DMS153 (cell line): ENCODE measurements around the gene BPIFA1.

Source experiments
- DNase-seq: peaks from one replicate; lab custom pipeline; 2025; lab: John Stamatoyannopoulos, UW

Gene BPIFA1

DNA sequence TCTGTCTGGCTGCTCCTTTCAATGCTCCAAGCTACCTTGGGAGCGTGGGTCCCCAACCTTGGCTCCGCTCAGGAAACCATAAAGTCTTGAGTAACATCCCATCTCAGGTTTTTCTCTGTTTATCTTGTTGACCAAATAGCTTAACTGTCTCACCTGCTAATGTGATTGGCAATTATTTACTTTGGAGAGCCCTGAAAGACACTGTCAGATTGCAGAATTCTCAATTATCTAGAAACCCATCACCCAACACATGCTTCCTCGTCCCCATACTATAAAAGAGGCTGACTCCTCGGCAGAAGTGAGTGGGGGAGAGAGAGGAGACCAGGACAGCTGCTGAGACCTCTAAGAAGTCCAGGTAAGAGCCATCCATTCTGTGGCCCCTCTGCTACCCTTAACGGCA is at the start of gene BPIFA1:
Gene BPIFA1, plus strand, starts transcription at position 301 of the 400 bp plus-strand sequence. CDS start 1,716 bp downstream, outside the sequence.
- DNase-seq = no peak

DNA sequence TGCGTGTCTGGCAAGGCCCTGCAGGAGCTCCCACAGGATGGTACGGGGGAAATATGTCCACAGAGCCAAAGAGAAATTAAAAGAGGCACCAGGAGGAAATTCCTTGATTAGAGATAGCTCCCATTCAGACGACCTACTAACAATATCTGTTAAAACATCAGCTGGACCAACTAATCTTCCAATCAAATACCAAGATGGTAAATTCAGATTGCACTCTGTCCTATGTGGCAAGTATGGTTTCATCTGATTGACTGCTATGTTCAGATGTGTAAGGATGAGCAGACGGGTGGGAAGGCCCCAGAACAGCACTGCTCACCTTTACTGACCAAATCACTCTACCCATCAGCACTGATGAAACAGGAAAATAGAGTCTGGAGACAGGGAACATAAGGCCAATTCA is 48.3 kb upstream of the BPIFA1 start:
- DNase-seq = no peak

DNA sequence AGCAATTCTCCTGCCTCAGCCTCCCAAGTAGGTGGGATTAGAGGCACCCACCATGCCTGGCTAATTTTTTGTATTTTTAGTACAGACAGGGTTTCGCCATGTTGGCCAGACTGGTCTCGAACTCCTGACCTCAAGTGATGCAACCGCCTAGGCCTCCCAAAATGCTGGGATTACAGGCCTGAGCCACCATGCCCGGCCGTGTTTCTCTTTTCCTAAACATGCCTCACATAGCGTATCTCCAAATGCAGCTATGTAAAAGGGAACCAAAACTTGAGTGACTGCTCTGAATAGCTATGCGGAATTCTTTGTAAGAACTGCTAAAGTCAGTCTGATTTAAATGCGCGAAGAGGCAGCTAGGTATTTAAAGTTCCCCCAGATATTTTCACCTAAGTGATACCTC is 47.4 kb upstream of the BPIFA1 start:
- no peak for DNase-seq

DNA sequence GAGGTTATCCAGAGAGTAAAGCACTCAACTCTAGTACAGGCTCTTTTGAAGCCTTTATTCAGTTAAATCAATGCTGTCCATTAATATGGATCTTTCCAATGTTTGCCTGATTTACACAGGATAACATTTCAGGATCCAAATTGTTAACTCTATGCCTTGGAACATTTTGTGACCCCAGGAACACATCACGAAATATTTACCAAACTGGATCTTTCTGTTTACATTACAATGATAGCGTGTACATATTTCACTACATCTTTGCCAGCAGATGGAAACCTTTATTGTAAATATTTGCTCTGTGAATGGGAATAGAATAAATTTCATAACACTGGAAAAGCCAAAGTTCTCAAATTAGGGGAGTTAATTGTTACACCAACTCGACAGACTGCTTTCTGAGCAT is 44.3 kb upstream of the BPIFA1 start:
- peak; percentile 37 for DNase-seq

DNA sequence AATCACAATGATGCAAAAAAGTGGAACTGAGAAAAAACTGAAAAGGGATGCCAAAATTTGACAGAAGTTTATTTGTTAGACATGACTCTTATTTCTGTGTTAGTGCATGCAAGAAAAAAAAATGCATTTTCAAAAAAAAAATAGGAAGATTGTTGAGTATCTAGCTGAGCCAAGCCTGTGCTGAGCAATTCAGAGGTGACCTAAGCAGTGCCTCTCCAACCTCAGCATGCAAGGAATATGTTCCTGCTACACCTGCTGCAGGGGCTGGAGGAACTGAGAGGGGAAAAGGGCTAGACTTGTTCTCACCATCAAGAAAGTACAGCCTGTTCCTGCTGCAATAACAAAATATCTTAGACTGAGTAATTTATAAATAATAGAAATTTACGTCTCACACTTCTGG is 43.8 kb upstream of the BPIFA1 start:
- peak; percentile 14 for DNase-seq

DNA sequence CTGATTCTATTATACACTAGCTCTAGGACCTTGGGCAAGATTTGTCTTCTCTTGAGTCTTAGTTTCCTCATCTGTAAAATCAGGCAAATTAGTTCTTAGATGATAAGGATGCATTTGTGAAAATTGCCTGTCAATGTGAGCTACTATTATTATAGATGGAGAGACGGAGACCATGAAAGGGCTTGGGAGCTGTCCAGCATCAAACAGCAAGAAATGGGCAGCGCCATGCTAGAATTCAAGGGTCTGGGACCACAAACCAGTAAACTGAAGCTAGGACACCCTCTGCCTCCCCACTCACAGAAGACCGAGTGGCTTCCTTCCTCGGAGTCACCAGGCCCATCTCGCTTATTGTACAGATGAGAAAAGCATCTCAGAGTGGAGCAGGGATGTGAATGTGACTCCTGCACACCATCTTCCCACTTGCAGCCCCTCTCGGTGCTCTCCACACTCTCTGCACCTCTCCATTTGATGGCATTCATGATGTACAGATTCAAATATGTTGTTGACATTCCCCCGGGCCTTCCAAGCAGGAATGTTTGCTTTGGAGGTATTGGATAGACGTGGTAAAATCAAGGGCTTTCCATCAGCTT is 42.8 kb upstream of the BPIFA1 start:
- no peak for DNase-seq

DNA sequence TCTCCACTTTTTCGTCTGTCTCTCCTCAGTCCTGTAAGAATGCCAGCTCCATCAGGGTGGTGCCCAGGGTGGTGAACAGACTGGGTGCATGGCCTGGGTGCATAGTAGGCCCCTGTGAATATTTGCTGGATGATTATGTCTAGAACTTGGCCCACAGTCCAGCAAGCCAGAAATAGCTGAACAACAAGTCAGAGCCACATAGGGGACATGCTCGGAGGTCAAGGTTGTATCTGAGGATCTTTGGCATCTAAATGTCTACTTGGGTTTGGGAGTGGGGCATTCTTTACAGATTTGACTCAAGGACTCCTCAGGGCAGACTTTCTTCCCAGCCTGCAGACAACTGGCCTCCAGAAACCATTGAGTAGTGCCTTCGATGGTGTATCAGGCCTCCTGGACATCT is 36.8 kb upstream of the BPIFA1 start:
- DNase-seq = no peak

DNA sequence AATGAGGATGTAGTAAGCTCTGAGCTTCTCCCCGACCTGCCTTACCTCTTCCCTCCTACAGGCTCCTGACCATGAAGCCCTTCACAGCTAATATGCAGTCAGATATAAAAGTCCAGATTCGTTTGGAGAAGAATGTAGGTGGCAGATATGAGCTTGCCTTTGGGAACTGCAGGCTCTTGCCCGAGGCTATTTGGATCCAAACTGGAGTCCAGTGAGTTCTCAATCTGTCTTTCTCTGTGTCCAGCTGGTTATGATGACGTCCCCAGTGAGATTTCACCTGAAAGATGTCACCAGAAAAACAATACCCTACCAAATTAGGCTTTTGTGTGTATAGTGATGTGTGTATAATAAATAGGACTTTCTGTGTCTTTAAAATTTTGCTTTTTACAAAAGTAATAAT is 33.3 kb upstream of the BPIFA1 start:
- DNase-seq = no peak

DNA sequence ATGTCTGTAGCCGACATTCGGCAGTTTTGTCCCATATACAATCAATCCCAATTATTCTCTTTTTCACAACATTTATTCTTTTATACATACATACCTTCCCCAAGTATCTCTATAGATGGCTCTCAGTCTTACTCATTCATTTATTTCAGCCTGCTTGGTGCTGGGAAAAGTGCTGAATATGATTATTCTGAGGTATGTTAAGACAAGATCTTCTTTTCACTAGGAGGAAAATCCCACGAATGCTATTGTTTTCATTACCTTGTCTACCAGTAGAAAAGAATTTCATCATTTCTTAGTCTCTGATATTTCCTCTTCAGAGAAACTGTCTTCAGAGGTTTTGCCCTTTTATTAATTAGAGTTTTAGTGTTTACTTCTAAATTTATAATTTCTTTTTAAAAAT is 32.4 kb upstream of the BPIFA1 start:
- DNase-seq = no peak

DNA sequence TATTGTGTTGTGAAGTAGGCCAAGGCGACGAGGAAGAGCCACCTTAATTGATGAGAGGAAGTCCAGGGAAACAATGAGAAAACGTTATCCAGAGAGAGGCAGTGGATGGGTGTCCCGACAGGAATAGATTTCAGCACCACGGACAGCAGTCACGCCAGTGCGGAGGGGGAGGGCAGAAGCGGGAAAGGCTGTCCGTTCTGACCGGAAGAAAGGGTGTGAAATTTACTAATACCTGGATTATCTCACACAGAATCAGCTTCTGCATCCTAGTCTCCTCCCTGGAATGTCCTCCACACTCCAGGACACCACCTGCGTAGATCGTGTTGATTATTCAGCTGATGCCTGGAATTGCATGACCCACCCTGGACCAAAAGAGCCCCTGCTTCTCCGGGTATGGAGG is 26.0 kb upstream of the BPIFA1 start:
- no peak for DNase-seq

DNA sequence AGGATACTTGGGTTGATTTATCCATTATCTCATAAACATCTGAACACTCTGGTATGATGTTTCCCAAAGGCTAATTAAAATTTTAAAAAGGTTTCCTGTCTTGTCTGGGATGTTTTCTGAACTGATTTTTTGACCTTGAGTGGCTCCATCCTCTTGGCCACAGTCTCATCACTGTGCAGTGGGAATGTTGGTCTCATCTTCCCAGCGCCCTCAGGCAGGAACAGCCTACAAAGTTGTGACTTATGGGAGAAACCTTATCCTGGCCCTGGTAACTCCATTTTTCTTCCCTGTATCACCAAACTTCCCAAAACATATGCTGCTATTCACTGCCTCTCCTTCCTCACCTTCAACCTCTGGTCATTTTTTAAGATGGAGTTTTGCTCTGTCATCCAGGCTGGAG is 25.4 kb upstream of the BPIFA1 start:
- DNase-seq = no peak

DNA sequence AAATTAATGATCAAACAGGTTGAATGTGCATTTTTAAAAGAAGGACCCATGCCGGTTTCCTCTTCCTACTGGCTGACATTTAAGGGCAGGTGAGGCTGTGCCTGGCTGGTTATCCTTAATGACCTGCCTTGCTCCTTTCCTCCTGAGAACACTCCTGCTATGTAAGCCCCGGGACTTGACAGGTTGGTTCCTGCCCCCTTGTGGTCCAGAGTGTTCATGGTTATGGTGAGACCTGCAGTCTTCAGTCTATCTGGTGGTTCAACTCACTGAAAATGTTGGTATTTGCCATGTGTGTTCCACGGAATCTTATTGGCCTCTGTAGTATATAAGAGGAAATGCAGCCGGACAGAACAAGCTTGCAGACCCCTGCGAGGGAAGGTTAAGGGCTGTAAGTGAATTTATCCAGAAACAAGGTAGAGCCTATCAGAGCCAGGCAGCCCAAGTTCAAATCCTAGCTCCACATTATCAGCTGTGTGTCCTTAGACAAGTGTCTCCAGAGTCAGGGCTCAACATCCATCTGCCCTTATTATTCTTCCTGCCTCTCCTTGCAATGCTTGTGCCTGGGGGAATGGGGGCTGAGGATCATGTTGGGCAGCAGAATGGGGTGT is 23.9 kb upstream of the BPIFA1 start:
- DNase-seq = peak; percentile 88

DNA sequence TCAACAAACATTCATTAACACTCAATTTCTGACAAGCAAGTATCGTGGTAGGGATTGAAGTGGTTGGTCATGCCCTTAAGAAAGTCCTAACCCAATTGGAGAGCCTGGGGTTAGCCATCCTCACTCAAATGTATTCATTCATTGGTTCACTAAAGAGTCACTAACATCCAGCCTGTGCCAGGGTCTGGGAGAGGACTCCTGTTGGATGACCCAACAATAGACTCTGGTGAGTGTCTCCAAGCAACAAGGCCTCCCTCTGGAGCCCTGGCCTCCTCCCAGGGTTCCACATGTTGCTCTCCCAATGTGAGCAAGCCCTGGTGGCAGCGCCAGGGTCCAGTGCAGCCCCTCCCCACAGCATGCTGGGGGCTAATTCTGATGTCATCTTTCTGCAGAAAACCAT is 18.7 kb upstream of the BPIFA1 start, which contains the start of gene BPIFA3:
Gene BPIFA3, plus strand, starts transcription at position 301 of the 400 bp plus-strand sequence. CDS start 185 bp downstream, outside the sequence.
- DNase-seq = no peak

DNA sequence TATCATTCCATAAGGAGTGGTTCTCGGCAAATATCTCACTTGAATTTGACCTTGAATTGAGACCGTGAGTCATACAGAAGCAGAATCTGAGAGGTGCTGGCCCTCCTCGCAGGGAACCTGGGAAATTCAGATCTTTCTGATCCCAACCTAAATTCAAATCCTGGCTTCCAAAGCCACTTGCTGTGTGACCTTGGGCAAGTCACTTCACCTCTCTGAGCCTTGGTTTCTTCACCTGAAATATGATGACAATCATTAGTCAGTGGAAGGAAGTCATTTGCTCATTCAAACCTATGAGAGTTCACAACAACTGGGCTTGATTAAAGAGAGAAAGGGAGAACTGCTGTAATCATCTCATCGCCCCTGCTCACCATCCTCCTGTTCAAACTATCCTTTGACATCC is 11.4 kb upstream of the BPIFA1 start:
- no peak for DNase-seq

DNA sequence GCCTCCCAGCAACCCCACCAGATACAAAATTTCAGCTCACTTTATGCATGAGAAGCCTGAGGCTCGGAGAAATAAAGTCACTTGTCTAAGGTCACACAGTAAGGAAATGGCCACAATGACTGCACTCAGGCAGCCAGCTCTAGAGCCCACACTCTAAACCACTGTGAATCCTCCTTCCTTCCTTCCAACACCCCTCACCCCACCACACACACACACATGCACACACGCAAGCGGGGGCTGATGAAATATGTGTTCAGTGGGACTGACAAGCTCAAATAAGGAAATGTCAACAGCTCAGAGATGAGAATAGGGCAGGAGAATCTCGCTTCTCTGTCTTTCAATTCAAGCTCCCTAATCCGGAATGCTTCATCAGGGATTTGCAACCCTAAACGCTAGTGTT is 6.0 kb upstream of the BPIFA1 start:
- DNase-seq = no peak

DNA sequence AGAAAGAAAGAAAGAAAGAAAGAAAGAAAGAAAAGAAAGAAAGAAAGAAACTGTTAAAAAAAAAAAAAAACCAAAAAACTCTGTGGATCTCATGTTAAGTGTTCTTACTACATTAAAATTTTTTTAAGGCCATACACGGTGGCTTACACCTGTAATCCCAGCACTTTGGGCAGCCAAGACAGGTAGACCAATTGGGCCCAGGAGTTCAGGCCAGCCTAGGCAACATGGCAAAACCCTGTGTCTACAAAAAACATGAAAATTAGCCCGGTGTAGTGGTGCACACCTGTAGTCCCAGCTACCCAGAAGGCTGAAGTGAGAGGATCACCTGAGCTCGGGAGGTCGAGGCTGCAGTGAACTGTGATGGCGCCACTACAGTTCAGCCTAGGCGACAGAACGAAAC is 4.6 kb upstream of the BPIFA1 start:
- no peak for DNase-seq

DNA sequence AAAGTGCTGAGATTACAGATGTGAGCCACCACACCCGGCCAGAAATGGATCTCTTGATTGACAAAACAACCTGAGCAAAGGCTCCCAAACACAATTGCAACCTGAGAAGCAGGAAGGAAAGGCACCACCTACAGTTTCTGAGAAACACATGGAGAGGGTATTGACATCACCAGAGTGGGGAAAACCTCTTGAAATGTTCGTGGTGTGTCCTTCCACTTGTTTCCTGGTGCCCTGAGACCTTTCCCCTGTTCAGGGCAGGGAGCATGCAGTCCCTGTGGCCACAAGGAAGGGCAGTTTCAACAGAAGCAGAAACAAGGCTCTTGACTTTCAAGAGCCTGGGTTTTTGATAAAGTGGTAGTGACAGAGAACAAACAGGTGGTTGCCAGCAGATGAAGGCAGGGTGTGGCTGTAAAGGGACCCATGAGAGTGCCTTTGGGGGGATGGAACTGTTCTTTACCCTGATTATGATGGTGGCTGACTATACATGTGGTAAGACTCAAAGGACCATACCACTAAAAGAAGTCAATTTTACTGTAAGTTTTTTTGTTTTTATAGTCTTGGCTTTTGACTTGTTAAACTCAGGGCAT is 3.2 kb upstream of the BPIFA1 start:
- peak; percentile 95 for DNase-seq

DNA sequence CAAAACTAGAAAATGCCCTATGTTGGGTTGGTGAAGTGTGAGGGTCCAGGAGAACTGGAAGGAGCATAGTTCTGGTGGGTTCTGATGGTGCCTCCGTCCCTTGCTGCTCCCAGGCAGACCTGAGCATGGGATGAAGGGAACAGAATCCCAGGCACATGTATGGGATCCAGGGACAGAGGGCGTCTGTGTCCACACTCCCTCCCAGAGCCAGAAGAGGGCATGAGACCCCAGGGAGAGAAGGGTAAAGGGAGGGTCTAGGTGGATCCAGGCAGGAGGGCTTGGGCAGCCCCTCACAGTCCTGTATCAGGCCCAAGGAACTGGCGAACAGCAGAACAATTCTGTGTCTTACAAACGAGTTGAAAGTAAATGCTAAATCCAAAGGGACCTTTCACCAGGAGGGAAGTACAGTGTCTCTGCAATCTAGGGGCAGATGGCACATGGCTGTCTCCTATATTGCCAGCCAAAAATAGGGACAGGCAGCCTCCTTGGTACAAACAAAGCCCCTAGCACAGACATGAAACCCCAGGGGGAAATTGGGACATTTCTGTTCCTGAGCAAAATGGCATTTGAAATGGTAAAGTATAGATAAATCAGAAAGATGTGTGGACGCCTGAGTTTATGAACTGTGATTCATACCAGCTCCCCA is 2.5 kb upstream of the BPIFA1 start:
- DNase-seq = no peak

DNA sequence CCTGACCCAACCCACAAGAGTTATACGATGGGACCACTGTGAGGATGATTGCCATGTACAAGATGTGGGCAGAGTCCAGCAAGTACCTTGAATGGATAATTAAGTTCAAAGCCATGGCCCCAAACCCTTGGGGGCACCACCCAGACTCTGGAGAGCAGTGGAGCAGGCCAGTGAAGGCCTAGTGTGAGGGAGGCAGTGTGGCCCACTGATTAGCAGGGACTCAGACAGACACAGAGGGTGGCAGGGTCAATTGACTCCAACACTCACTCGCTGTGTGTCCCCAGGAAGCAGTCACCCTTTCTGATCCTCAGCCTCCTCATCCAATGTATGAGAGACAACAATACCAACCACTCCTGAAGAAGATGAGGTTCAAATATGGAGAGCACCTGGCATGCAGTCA is 1.7 kb upstream of the BPIFA1 start:
- DNase-seq = no peak

DNA sequence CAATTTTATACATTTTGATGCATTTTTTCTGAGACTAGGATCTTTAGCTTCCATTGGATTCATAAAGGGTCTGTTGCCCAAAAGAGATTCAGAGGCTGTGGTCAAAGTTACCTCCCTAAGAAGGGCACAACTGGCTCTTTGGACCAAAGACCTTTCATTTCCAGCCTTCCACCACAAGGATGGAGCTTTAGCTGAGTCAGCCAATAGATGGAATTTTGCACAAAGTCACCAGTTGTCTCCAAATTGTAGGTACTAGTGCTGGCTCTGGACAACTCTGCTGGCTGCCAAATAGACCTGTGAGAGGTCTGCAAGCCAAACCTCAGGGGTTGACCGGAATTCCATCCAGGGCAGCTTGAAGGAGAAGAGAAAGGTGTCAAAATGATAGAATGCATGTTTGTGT is 555 bp downstream of the BPIFA1 start:
- DNase-seq = no peak

DNA sequence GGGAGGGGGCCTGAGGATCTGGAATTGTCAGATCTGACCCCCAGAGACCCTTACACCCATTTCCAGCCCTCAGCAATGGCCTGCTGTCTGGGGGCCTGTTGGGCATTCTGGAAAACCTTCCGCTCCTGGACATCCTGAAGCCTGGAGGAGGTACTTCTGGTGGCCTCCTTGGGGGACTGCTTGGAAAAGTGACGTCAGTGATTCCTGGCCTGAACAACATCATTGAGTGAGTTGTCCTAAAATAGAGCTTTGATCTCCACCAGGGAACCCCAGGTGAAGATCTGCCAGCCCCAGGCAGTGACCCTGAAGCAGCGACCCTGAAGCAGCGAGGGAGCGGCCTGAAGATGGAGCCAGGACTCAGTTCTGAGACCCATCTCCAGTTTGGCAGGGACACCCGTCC is 2.2 kb downstream of the BPIFA1 start:
- no peak for DNase-seq

DNA sequence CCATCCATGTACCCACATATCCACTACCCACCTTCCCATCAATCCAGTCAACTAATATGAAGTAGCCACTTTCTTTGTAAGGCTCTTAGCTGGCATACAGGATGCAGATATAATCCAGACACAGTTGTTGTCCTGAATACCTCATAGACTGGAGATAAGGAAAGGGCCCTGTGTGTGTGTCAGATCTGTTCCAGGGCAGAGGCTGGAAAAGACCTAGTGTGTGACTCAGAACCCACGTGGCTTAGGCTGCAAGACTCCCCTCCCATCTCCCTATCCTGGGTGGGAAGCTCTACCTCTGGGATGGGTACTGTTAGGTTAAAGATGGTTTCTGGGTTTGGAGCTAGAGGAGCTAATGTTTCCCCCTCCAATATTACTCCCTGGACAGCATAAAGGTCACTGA is 3.6 kb downstream of the BPIFA1 start:
- no peak for DNase-seq

DNA sequence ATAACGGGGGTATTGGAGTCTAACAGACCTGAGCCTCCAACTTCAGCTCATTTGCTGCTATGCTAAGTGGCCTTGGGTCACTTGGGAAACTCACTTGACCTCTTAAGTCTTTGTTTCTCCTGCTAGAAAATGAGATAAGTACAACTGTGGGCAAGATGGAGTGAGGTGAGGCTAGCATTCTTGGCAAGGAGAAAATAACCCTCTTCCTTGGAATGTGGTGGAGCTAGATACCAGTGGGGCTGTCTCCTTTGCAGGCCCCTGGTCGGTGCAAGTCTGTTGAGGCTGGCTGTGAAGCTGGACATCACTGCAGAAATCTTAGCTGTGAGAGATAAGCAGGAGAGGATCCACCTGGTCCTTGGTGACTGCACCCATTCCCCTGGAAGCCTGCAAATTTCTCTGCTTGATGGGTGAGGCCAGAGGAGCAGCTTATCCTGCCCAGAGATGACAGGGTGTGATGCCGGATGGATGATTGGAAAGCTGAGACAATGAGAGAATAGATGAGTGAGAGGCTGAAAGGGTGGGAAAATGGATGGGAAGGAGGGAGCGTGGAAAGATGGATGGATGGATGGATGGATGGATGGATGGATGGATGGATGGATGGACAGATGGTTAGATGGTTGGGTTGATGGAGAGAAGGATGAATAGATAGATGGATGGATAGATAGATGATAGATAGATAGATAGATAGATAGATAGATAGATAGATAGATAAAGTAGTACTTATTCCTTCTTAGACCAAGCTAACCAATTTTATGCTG is 4.4 kb downstream of the BPIFA1 start:
- DNase-seq = no peak
